ENCODE measurements around the gene PGM1.

PGM1 gene

GRCh38 chr1:63638471-63638870 lies 45.3 kb downstream of the PGM1 start:
- no peak overlapping the region for H3K4me3 ChIP-seq (ENCODE audit: low read length)
- no peaks in the 10 kb centered on the region for H3K36me3 ChIP-seq (ENCODE audit: control insufficient read depth, insufficient read depth, low read length)
- no peaks in the 10 kb centered on the region for H3K9me3 ChIP-seq (ENCODE audit: control insufficient read depth, low read length)
- H3K27me3 ChIP-seq (ENCODE audit: control insufficient read depth, insufficient read depth, low read length) = no peaks in the 10 kb centered on the region
- no peak overlapping the region for H3K9ac ChIP-seq (ENCODE audit: low read length)
- H3K4me1 ChIP-seq (ENCODE audit: control insufficient read depth, insufficient read depth, low read length) = peaks cover 36% of the 10 kb centered on the region

- Histone ChIP-seq H3K9me3 (ENCODE audit: control insufficient read depth, low read length) (no peaks in the 10 kb centered on the region), H3K9ac (ENCODE audit: low read length) (no peak overlapping the region), H3K4me3 (ENCODE audit: low read length) (no peak overlapping the region), H3K27me3 (ENCODE audit: control insufficient read depth, insufficient read depth, low read length) (no peaks in the 10 kb centered on the region), H3K4me1 (ENCODE audit: control insufficient read depth, insufficient read depth, low read length) (peaks cover 40% of the 10 kb centered on the region), H3K36me3 (ENCODE audit: control insufficient read depth, insufficient read depth, low read length) (no peaks in the 10 kb centered on the region)
Measured at GRCh38 chr1:63638875-63639274, 45.7 kb downstream of the PGM1 start.

- Histone ChIP-seq H3K36me3 (ENCODE audit: control insufficient read depth, insufficient read depth, low read length) (no peaks in the 10 kb centered on the region), H3K4me1 (ENCODE audit: control insufficient read depth, insufficient read depth, low read length) (peaks cover 45% of the 10 kb centered on the region), H3K9me3 (ENCODE audit: control insufficient read depth, low read length) (no peaks in the 10 kb centered on the region), H3K9ac (ENCODE audit: low read length) (no peak overlapping the region), H3K27me3 (ENCODE audit: control insufficient read depth, insufficient read depth, low read length) (no peaks in the 10 kb centered on the region), H3K4me3 (ENCODE audit: low read length) (no peak overlapping the region)
Measured at GRCh38 chr1:63640633-63641567, 47.7 kb downstream of the PGM1 start.

- no peaks in the 10 kb centered on the region for H3K36me3 ChIP-seq (ENCODE audit: control insufficient read depth, insufficient read depth, low read length)
- H3K4me3 ChIP-seq (ENCODE audit: low read length) = no peak overlapping the region
- H3K27me3 ChIP-seq (ENCODE audit: control insufficient read depth, insufficient read depth, low read length) = no peaks in the 10 kb centered on the region
- peaks cover 45% of the 10 kb centered on the region for H3K4me1 ChIP-seq (ENCODE audit: control insufficient read depth, insufficient read depth, low read length)
- no peaks in the 10 kb centered on the region for H3K9me3 ChIP-seq (ENCODE audit: control insufficient read depth, low read length)
- no peak overlapping the region for H3K9ac ChIP-seq (ENCODE audit: low read length)
Measured at GRCh38 chr1:63641615-63642014, 48.4 kb downstream of the PGM1 start.

- Histone ChIP-seq H3K4me1 (ENCODE audit: control insufficient read depth, insufficient read depth, low read length) (peaks cover 45% of the 10 kb centered on the region), H3K9me3 (ENCODE audit: control insufficient read depth, low read length) (no peaks in the 10 kb centered on the region), H3K9ac (ENCODE audit: low read length) (no peak overlapping the region), H3K27me3 (ENCODE audit: control insufficient read depth, insufficient read depth, low read length) (no peaks in the 10 kb centered on the region), H3K4me3 (ENCODE audit: low read length) (no peak overlapping the region), H3K36me3 (ENCODE audit: control insufficient read depth, insufficient read depth, low read length) (no peaks in the 10 kb centered on the region)
Measured at GRCh38 chr1:63642901-63643300, 49.7 kb downstream of the PGM1 start.

- H3K36me3 ChIP-seq (ENCODE audit: control insufficient read depth, insufficient read depth, low read length) = no peaks in the 10 kb centered on the region
- H3K9ac ChIP-seq (ENCODE audit: low read length) = no peak overlapping the region
- H3K4me1 ChIP-seq (ENCODE audit: control insufficient read depth, insufficient read depth, low read length) = peaks cover 45% of the 10 kb centered on the region
- H3K9me3 ChIP-seq (ENCODE audit: control insufficient read depth, low read length) = no peaks in the 10 kb centered on the region
- H3K4me3 ChIP-seq (ENCODE audit: low read length) = no peak overlapping the region
- no peaks in the 10 kb centered on the region for H3K27me3 ChIP-seq (ENCODE audit: control insufficient read depth, insufficient read depth, low read length)
Measured at GRCh38 chr1:63643517-63643916, 50.3 kb downstream of the PGM1 start.

- Histone ChIP-seq H3K4me3 (ENCODE audit: low read length) (no peak overlapping the region), H3K9ac (ENCODE audit: low read length) (no peak overlapping the region), H3K27me3 (ENCODE audit: control insufficient read depth, insufficient read depth, low read length) (no peaks in the 10 kb centered on the region), H3K9me3 (ENCODE audit: control insufficient read depth, low read length) (no peaks in the 10 kb centered on the region), H3K4me1 (ENCODE audit: control insufficient read depth, insufficient read depth, low read length) (peaks cover 45% of the 10 kb centered on the region), H3K36me3 (ENCODE audit: control insufficient read depth, insufficient read depth, low read length) (no peaks in the 10 kb centered on the region)
Measured at GRCh38 chr1:63643926-63644325, 50.7 kb downstream of the PGM1 start.

GRCh38 chr1:63645317-63645716 lies 52.1 kb downstream of the PGM1 start:
- Histone ChIP-seq H3K27me3 (ENCODE audit: control insufficient read depth, insufficient read depth, low read length) (no peaks in the 10 kb centered on the region), H3K4me3 (ENCODE audit: low read length) (no peak overlapping the region), H3K9ac (ENCODE audit: low read length) (no peak overlapping the region), H3K36me3 (ENCODE audit: control insufficient read depth, insufficient read depth, low read length) (no peaks in the 10 kb centered on the region), H3K4me1 (ENCODE audit: control insufficient read depth, insufficient read depth, low read length) (peaks cover 40% of the 10 kb centered on the region), H3K9me3 (ENCODE audit: control insufficient read depth, low read length) (no peaks in the 10 kb centered on the region)

GRCh38 chr1:63648689-63649088 lies 55.5 kb downstream of the PGM1 start:
- Histone ChIP-seq H3K27me3 (ENCODE audit: control insufficient read depth, insufficient read depth, low read length) (no peaks in the 10 kb centered on the region), H3K9ac (ENCODE audit: low read length) (no peak overlapping the region), H3K4me1 (ENCODE audit: control insufficient read depth, insufficient read depth, low read length) (peaks cover 6% of the 10 kb centered on the region), H3K9me3 (ENCODE audit: control insufficient read depth, low read length) (no peaks in the 10 kb centered on the region), H3K4me3 (ENCODE audit: low read length) (no peak overlapping the region), H3K36me3 (ENCODE audit: control insufficient read depth, insufficient read depth, low read length) (no peaks in the 10 kb centered on the region)

GRCh38 chr1:63651161-63651701 lies 58.0 kb downstream of the PGM1 start:
- H3K4me3 ChIP-seq (ENCODE audit: low read length) = no peak overlapping the region
- no peaks in the 10 kb centered on the region for H3K4me1 ChIP-seq (ENCODE audit: control insufficient read depth, insufficient read depth, low read length)
- no peaks in the 10 kb centered on the region for H3K27me3 ChIP-seq (ENCODE audit: control insufficient read depth, insufficient read depth, low read length)
- H3K9ac ChIP-seq (ENCODE audit: low read length) = no peak overlapping the region
- H3K9me3 ChIP-seq (ENCODE audit: control insufficient read depth, low read length) = no peaks in the 10 kb centered on the region
- no peaks in the 10 kb centered on the region for H3K36me3 ChIP-seq (ENCODE audit: control insufficient read depth, insufficient read depth, low read length)

- Histone ChIP-seq H3K4me1 (ENCODE audit: control insufficient read depth, insufficient read depth, low read length) (no peaks in the 10 kb centered on the region), H3K36me3 (ENCODE audit: control insufficient read depth, insufficient read depth, low read length) (no peaks in the 10 kb centered on the region), H3K9me3 (ENCODE audit: control insufficient read depth, low read length) (no peaks in the 10 kb centered on the region), H3K4me3 (ENCODE audit: low read length) (no peak overlapping the region), H3K9ac (ENCODE audit: low read length) (no peak overlapping the region), H3K27me3 (ENCODE audit: control insufficient read depth, insufficient read depth, low read length) (no peaks in the 10 kb centered on the region)
Measured at GRCh38 chr1:63653976-63654375, 60.8 kb downstream of the PGM1 start.

- Histone ChIP-seq H3K27me3 (ENCODE audit: control insufficient read depth, insufficient read depth, low read length) (no peaks in the 10 kb centered on the region), H3K4me1 (ENCODE audit: control insufficient read depth, insufficient read depth, low read length) (peaks cover 21% of the 10 kb centered on the region), H3K9me3 (ENCODE audit: control insufficient read depth, low read length) (no peaks in the 10 kb centered on the region), H3K9ac (ENCODE audit: low read length) (no peak overlapping the region), H3K4me3 (ENCODE audit: low read length) (no peak overlapping the region), H3K36me3 (ENCODE audit: control insufficient read depth, insufficient read depth, low read length) (no peaks in the 10 kb centered on the region)
Measured at GRCh38 chr1:63659448-63659847, 66.2 kb downstream of the PGM1 start.
